Measurements from ENCODE around the gene MGRN1.

MGRN1 gene

GRCh38 chr16:4696172-4696904 lies 71.7 kb downstream of the MGRN1 start:
- H3K36me3 ChIP-seq (replicated peaks; ENCODE audit: insufficient read depth, low read length): no peaks in the 10 kb centered on the region
- TF ChIP-seq EZH2 (optimal IDR thresholded peaks at IDR 0.05; ENCODE audit: low read depth, low read length): no peak
- TF ChIP-seq, protein P1, sequence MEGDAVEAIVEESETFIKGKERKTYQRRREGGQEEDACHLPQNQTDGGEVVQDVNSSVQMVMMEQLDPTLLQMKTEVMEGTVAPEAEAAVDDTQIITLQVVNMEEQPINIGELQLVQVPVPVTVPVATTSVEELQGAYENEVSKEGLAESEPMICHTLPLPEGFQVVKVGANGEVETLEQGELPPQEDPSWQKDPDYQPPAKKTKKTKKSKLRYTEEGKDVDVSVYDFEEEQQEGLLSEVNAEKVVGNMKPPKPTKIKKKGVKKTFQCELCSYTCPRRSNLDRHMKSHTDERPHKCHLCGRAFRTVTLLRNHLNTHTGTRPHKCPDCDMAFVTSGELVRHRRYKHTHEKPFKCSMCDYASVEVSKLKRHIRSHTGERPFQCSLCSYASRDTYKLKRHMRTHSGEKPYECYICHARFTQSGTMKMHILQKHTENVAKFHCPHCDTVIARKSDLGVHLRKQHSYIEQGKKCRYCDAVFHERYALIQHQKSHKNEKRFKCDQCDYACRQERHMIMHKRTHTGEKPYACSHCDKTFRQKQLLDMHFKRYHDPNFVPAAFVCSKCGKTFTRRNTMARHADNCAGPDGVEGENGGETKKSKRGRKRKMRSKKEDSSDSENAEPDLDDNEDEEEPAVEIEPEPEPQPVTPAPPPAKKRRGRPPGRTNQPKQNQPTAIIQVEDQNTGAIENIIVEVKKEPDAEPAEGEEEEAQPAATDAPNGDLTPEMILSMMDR (IDR thresholded peaks at IDR 0.05; ENCODE audit: low read length): no peak
- no peak for TF ChIP-seq EZH2phosphoT487 (IDR thresholded peaks at IDR 0.05; ENCODE audit: low read length)
- no peak overlapping the region for H3K4me3 ChIP-seq (ENCODE audit: low read length)
- no peaks in the 10 kb centered on the region for H3K27me3 ChIP-seq (replicated peaks; ENCODE audit: insufficient read depth, low read length)
- no peak overlapping the region for H2AFZ ChIP-seq (ENCODE audit: low read length)
- no peak overlapping the region for H3K4me2 ChIP-seq (ENCODE audit: low read depth, low read length)
- H3K79me2 ChIP-seq (ENCODE audit: low read length): peaks cover 25% of the 10 kb centered on the region
- no peak for DNase-seq
- H3K9ac ChIP-seq (ENCODE audit: low read length): no peak overlapping the region
- H3K27ac ChIP-seq (ENCODE audit: low read length): no peak overlapping the region
- H3K4me1 ChIP-seq (ENCODE audit: low read length): peaks cover 7% of the 10 kb centered on the region; the same call in 1 of the 2 replicates
- no peaks in the 10 kb centered on the region for H3F3A ChIP-seq (ENCODE audit: insufficient read depth, low read length)
- H4K20me1 ChIP-seq (ENCODE audit: insufficient read depth, low read length): no peaks in the 10 kb centered on the region
- no peaks in the 10 kb centered on the region for H3K9me3 ChIP-seq (replicated peaks; ENCODE audit: insufficient read depth, low read length)
- no peaks in the 10 kb centered on the region for H3K9me2 ChIP-seq (replicated peaks; ENCODE audit: insufficient read depth, low read length)

DNA sequence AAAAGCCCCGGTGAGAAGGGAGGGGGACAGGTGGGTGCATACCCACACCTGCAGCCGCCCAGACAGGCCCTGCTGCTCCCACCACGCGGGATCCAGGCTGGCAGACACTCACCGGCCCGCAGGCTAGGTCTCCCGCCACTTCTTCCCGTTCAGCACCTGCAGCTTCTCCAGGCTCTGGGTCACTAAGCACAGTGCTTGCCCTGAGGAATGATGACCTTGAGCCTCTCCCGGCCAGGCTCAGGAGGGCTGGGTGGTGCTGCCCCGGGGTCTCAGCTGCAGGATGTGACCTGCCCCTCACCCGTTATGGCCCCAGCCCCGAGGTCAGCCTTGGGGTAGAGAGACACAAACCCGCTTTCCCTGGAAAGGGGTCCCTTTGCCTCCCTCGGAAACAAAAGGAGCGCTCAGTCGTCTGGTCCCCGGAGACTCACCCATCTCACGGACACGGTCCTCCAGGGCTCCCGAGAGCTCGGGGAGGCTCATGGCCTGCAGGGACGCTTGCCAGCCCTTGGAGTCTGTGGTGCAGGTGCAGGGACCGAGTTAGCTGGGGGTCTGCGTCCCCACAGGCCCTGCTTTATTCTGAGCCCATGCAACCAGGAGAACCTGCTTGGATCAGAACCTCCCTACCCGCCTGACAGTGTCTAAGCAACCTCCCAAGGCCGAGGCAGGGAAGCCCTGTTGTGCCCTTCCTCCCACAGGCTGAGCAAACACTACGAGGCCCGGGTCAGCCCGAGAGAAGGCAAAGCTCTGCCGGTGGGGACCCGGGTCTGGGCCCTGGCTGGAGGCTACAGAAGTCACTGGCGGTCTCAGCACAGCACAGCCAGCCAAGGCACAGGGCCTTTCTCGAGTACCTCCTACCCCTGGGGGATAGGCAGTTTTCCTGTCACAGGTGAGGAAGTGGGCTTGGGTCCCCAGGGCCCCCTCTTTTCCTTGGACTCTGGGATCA lies 72.5 kb downstream of the MGRN1 start:
- Histone ChIP-seq H3F3A (ENCODE audit: insufficient read depth, low read length) (no peaks in the 10 kb centered on the region), H3K36me3 (replicated peaks; ENCODE audit: insufficient read depth, low read length) (no peaks in the 10 kb centered on the region), H3K4me2 (ENCODE audit: low read depth, low read length) (no peak overlapping the region), H3K79me2 (ENCODE audit: low read length) (peaks cover 25% of the 10 kb centered on the region), H3K4me3 (ENCODE audit: low read length) (no peak overlapping the region), H3K9me3 (replicated peaks; ENCODE audit: insufficient read depth, low read length) (no peaks in the 10 kb centered on the region), H2AFZ (ENCODE audit: low read length) (no peak overlapping the region), H3K4me1 (ENCODE audit: low read length) (peaks cover 7% of the 10 kb centered on the region; the same call in 1 of the 2 replicates), H4K20me1 (ENCODE audit: insufficient read depth, low read length) (no peaks in the 10 kb centered on the region), H3K9me2 (replicated peaks; ENCODE audit: insufficient read depth, low read length) (no peaks in the 10 kb centered on the region), H3K27me3 (replicated peaks; ENCODE audit: insufficient read depth, low read length) (no peaks in the 10 kb centered on the region), H3K9ac (ENCODE audit: low read length) (no peak overlapping the region), H3K27ac (ENCODE audit: low read length) (no peak overlapping the region)
- no peak for TF ChIP-seq EZH2 (optimal IDR thresholded peaks at IDR 0.05; ENCODE audit: low read depth, low read length)
- TF ChIP-seq EZH2phosphoT487 (IDR thresholded peaks at IDR 0.05; ENCODE audit: low read length): no peak
- TF ChIP-seq, protein P1 (IDR thresholded peaks at IDR 0.05; ENCODE audit: low read length): no peak
- no peak for DNase-seq

GRCh38 chr16:4697848-4698291 lies 73.2 kb downstream of the MGRN1 start:
- Histone ChIP-seq H3F3A (ENCODE audit: insufficient read depth, low read length) (no peaks in the 10 kb centered on the region), H4K20me1 (ENCODE audit: insufficient read depth, low read length) (no peaks in the 10 kb centered on the region), H3K27ac (ENCODE audit: low read length) (no peak overlapping the region), H3K4me1 (ENCODE audit: low read length) (peaks cover under 1% of the 10 kb centered on the region; the same call in 1 of the 2 replicates), H3K9ac (ENCODE audit: low read length) (no peak overlapping the region), H3K4me2 (ENCODE audit: low read depth, low read length) (no peak overlapping the region), H3K36me3 (replicated peaks; ENCODE audit: insufficient read depth, low read length) (no peaks in the 10 kb centered on the region), H3K4me3 (ENCODE audit: low read length) (no peak overlapping the region), H3K9me3 (replicated peaks; ENCODE audit: insufficient read depth, low read length) (no peaks in the 10 kb centered on the region), H3K9me2 (replicated peaks; ENCODE audit: insufficient read depth, low read length) (no peaks in the 10 kb centered on the region), H2AFZ (ENCODE audit: low read length) (no peak overlapping the region), H3K27me3 (replicated peaks; ENCODE audit: insufficient read depth, low read length) (no peaks in the 10 kb centered on the region), H3K79me2 (ENCODE audit: low read length) (peaks cover 25% of the 10 kb centered on the region)
- DNase-seq: no peak
- TF ChIP-seq EZH2 (optimal IDR thresholded peaks at IDR 0.05; ENCODE audit: low read depth, low read length) (no peak), EZH2phosphoT487 (IDR thresholded peaks at IDR 0.05; ENCODE audit: low read length) (no peak)
- TF ChIP-seq, protein P1 (IDR thresholded peaks at IDR 0.05; ENCODE audit: low read length): no peak

All from MM.1S (cell line).